Stimulated activated CD4-positive, alpha-beta T cell treated with anti-CD3 and anti-CD28 coated beads, TNF-alpha, amount 100 ng/mL, for 1 hour (primary cell): ENCODE measurements around the gene DOCK7.
"Not testable (repeated sequence)": the region's sequence is repeated elsewhere in the genome, so short reads cannot be mapped to it uniquely, and the experiment has no call there.

ENCODE experiments used
- DNase-seq, 3 donors: peaks; one replicate each; pipeline ENCODE4 v3.0.0-alpha.2; 2020; ENCODE audit warnings: low read depth in 3 of 3, low spot score in 1 of 3

DOCK7 gene, protein sequence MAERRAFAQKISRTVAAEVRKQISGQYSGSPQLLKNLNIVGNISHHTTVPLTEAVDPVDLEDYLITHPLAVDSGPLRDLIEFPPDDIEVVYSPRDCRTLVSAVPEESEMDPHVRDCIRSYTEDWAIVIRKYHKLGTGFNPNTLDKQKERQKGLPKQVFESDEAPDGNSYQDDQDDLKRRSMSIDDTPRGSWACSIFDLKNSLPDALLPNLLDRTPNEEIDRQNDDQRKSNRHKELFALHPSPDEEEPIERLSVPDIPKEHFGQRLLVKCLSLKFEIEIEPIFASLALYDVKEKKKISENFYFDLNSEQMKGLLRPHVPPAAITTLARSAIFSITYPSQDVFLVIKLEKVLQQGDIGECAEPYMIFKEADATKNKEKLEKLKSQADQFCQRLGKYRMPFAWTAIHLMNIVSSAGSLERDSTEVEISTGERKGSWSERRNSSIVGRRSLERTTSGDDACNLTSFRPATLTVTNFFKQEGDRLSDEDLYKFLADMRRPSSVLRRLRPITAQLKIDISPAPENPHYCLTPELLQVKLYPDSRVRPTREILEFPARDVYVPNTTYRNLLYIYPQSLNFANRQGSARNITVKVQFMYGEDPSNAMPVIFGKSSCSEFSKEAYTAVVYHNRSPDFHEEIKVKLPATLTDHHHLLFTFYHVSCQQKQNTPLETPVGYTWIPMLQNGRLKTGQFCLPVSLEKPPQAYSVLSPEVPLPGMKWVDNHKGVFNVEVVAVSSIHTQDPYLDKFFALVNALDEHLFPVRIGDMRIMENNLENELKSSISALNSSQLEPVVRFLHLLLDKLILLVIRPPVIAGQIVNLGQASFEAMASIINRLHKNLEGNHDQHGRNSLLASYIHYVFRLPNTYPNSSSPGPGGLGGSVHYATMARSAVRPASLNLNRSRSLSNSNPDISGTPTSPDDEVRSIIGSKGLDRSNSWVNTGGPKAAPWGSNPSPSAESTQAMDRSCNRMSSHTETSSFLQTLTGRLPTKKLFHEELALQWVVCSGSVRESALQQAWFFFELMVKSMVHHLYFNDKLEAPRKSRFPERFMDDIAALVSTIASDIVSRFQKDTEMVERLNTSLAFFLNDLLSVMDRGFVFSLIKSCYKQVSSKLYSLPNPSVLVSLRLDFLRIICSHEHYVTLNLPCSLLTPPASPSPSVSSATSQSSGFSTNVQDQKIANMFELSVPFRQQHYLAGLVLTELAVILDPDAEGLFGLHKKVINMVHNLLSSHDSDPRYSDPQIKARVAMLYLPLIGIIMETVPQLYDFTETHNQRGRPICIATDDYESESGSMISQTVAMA (N-terminal part only)

DNA sequence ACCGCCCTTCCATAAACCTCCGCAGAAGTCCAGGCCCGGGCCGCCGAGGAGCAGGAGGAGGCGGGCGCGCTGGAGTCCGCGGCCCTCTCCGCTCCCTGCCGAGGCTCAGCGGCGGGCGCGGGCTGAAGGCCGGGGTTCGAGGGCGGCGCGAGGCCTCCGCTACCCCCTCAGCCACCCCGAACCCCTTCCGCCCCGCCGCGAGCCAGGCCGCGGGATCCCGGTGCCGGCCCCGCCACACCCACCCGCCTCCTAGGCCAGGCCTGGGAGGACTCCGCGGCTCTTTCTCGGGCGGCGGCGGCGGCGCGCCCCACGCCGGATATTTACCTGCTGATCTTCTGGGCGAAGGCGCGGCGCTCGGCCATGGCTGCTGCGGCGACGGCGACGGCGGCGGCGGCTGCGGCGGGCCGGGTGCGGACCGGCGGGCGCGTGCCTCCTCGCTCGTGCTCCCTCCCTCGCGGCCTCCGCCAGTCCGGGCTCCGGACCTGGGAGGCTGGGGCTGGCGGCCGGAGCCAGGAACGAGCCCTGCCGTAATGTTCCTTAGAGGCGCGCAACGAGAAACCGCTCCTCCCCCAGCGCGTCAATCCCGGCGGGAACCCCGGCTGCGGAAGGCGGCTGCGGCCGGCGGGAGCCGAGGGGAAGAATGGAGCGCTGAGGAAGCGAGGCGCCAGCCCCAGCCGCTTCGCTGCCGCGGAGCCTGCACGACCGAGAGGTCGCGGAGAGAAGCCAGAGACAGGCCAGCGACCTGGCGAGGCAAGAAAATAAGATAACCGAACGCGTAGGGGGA lies at the start of gene DOCK7:
Gene DOCK7 (minus strand): TSS at position 484 of the 784 bp plus-strand sequence. CDS start 122 bp downstream, at position 362.
- DNase-seq = peak in 2 of 3 donors; percentile 18 to 23

DNA sequence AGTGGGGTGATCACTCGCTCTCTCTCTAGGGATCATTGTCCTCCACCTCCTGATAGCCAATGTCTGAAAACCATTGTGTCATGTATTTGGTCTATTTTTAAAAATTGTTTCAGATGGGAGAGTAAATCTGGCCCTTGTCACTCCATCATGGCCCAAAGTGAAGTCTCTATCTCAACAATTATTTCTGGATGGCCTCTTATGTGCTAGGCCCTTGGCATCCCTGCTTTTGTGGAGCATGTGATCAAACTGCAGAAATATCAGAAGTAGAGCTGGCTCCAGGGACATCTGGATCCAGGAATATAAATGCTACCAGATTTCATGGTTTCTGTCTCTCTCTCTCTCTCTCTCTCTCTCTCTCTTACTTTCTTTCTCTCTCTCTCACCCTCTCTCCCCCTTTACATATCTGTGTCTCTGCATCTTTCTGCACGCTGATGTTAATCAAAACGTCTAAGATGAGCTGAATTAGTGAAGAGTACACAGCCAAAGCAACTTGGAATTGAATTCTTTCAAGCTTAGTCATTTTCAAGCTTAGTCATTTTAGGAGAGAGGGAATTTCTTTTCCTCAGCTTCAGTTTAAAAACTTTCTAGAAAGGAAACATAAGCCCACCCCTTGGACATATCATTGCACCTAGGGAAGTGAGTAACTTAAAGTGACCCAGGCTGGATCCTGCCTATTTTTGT lies 47.4 kb upstream of the DOCK7 start:
- no peak for DNase-seq

DNA sequence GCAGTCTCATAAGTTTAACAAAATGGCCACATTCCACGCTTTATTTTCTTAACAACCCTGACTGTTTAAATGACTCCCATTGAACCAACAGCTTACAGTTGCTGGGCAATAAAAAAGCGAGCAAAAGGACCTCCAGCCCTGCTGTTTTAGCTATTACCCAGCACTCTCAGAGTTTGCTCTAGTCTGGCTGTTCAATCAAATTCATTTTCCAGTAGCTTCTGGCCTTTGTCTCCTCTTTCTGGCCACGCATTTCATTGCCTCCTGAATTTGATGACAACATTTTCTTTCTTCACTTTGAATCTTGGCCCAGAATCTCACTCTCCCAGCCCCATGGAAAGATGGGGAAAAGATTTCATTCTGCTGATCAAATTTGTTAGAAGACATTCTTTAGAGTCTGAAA lies 44.1 kb upstream of the DOCK7 start:
- DNase-seq = no peak

DNA sequence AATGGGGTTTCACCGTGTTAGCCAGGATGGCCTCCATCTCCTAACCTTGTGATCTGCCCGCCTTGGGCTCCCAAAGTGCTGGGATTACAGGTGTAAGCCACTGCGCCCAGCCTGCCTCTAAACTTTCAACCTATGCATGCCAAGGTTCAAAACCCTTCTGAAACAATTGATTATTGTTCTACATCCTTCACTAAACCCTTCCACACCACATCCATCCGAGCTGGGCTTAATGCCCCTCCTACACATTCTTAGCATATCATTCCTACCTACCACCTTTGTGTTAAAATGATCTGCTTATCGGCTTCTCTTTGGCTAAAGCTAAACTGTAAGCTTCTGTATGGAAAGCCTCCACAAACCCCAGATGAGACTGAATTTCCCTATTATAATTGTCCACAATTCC lies 40.8 kb upstream of the DOCK7 start:
- DNase-seq = no peak

DNA sequence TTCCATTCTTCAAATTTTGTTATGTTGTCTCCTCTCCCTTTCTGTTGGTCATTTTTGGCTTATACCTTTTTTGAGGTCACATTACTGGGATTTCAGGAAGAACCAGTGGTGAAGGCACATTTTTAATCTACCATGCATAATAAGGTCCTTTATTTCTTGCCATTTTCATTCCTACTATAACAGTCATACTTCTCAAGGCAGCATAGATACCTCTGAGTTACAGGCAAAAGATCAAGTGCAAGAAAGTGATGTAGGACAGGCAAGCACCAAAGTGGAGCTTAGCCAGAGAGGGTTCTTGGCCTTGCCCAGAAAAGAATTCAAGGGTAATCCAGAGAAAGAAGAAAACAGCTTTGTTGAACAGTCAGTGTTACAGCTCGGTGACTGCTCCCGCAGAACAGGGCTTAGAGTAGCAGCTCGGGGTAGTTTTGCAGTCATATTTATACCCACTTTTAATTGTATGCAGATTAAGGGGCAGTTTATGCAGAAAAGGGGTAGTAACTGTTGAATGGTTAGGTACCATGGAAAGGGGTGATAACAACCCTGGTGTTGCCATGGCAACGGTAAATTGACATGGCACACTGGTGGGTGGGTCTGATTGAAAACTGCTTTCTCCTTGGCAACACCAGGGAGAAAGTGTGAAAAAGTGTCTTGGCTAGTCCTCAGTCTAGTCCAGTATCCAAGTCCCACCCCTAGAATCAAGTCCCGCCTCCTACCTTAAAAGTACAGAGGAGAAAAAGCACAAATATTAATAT lies 39.6 kb upstream of the DOCK7 start:
- no peak for DNase-seq

DNA sequence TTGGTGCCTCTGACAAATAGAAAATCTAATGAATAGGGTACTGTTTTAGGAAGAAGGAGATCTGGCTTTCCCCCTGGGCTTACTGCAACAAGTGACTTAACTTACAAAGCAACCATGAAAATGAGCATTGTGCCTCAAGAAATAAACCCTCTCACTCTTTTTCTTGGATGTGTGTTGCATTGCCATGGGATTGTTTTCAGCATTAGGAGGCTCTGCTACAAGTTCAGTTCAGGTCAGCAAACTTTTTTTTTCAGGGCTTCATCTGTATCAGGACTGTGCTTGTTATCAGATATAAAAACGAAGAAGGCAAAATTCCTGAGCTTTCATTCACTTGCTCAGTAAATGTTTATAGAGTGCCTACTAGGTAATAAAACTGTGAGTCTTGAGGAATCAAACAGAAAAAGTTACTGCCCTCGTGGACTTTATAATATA lies 37.8 kb upstream of the DOCK7 start:
- DNase-seq = no peak

DNA sequence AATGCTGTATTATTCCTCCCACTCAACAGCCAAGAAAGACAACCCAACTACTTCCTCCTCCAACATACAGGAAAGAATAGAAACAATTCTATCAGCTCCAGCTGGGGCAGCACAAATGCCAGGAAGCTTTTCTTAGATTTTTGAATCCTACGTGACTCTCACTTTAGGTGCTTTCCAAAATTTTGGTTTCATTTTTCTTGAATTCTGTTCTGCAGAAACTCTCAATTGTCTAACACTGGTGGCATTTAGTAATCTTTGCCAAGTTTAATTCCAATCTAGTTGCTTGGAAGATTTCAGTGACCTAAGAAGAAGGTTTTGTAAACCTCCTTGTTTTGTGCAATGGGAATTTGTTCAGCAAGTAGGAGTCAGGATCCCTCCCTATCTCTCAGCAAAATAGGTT lies 37.1 kb upstream of the DOCK7 start:
- DNase-seq = no peak

DNA sequence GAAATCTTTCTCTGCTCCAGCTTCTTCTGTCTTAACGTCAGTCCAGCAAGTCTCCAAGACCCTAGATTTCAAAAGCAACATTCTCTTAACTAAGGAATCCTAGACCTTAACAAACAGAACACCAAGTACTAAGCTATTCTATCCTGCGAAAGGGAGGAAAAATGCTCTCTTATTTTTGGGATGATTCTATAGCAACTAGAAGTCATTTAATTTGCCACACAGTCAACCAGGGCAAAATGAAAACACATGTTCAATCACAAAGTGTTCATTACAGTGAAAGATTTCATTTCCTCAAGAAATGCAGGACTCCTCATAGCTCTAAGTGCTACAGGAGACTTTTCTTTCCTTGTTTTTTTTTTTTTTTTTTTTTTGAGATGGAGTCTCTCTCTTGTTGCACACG lies 36.2 kb upstream of the DOCK7 start:
- no peak for DNase-seq

DNA sequence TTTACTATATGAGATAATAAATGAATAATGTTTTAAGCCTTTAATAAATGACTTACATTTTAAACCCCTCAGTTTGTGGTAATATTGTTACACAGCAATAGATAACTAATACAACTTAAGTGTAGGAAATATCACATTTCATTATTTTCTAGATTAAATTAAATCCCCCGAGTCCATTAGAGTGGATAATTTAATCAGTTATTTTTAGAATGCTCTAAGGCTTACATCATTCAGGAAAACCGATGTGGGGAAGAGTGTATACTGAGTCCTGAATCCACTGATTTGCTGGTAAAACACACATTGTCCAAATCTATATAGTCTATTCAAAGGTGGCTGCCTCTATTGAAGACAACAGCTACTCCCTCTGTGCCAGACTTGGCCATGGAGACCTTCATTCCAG lies 35.7 kb upstream of the DOCK7 start:
- DNase-seq = no peak

DNA sequence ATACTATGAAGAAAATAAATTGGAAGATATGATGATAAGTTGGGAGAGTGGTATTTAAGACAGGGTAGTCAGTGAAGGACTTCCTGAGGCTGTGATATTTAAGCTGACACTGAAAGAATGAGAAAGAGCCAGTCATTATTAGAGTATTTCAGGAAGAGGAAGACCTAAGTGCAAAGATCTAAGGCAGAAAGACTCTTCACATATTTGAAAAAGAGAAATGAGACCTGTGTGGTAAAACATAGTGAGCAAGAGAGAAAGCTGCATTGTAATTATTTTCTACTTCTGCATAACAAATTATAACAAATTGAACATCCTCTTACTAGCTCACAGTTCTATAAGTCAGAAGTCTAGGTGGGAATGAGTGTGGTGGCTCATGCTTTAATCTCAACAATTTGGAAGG lies 34.6 kb upstream of the DOCK7 start:
- no peak for DNase-seq

DNA sequence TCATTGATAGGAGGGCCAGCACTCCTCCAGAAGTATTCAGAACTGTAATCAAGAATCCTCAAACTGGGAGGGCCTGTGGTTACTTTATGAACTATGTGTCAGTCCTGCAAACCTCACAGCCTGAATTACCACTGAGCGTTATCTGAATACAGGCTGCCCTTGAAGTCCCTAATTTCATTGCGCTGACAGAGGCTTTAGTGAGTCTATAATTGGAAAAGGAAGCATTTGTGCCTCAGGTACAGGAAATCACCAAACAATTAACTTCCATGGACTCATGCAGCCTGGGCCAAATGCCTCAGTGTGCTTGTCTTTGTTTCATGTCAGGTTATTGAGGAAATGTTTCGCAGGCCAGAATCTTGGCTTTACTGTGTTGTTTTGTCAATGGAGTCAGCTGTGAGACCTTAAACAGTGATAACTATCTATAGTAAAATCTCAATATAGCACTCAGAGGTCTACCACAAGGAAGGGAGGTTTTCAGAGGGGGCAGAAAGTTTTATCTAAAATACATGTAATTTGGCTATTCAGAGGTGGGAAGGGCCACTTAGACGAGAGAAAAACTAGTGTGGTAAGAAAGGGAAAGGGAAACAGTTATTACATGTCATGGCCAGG lies 32.9 kb upstream of the DOCK7 start:
- no peak for DNase-seq

DNA sequence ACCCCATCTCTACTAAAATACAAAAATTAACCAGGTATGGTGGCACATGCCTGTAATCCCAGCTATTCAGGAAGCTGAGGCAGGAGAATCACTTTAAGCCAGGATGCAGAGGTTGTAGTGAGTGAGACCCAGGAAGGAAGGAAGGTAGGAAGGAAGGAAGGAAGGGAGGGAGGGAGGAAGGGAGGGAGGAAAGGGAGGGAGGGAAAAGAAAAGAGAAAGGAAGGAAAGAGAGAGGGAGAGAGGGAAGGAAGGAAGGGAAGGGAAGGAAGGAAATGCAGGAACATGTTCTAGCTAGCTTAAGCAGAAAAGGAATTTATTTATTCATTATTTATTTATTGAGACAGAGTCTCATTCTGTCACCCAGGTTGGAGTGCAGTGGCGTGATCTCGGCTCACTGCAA lies 30.2 kb upstream of the DOCK7 start:
- not testable (repeated sequence) for DNase-seq

DNA sequence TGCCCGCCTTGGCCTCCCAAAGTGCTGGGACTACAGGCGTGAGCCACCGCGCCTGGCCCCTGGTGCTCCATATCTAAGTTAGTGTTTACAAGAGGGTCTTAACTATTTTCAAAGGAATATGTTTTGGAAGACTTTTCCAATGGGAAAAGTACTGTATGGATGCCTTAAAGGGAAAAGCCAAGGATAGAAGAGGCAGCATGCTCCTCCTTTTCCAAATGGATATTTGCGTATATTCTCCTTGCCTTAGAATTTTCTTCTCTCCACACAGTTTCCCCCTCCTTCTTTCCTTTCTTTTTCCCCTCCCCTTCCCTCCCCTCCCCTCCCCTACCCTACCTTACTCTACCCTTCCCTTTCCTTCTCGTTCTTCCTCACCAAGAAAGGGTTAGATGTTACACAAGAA lies 29.3 kb upstream of the DOCK7 start:
- no peak for DNase-seq

DNA sequence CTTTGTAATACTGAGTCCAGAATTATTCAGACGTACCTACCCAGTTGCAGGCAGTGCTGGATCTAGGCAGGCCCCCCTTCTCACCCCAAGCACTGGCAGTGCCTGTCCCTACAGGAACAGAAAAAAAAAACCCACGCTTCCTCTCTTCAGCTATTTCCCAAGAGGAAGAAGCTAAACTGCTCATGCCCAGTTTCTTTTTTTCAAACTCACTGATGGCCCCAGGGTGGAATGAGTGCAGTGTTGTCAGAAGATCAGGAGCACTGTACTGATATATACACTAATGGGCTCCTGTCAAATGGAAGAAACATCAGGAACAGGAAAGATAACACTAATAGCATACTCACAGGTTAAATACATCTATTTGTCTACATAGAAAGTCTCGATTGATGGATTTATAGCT lies 28.2 kb upstream of the DOCK7 start:
- no peak for DNase-seq

DNA sequence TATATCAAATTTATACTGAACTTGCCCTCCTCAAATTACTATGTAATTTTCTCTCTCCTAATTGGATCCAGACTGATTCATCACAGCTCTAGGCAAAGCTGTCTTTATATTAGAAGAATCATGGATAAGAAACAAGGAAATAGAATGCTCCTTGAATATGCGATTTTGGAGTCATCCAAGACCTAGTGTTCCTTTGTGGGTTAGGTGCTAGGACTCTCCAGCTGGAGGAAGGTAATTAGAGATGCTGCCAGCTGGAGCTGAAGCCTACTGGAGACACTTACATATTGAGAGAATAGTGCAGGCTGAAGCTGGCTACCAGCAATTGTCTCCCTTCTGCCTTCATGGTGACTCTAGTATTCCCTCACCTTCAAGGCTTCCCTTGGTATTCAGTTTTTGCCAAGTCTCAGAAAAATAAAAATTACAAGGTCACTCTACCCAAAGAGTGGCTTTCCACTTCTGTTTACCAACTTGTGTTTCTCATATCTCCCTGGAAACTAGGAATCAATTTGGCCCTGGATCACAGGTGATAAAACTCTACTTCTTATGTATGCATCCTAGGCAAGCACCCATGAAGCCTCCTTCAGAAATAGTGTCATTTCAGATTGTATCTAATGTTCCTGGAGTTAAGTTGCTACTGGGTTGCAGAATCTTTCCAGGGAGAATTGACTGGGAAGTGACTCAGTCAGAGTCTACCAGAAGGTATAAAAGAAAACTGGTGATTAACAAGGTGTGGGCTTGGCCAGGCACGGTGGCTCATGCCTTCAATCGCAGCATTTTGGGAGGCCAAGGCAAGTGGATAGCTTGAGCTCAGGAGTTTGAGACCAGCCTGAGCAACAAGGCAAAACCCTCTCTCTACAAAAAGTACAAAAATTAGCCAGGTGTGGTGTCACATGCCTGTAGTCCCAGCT lies 24.4 kb upstream of the DOCK7 start:
- no peak for DNase-seq

DNA sequence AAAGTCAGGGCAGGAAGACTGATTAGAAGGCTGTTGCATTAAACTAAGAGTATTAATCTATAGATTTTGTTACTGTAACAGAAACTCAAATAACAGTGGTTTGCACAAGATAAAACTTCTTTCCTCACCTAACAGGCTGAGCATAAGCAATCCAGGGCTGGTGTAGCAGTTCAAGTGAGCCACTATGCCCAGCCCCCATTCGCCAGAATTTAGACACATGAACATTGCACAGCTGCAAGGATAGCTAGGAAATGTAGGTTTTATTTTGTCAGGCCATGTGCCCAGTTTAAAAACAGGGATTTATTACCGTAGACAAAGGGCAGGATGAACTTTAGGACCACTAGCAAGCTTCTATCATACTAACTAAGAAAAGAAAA lies 19.5 kb upstream of the DOCK7 start:
- no peak for DNase-seq

DNA sequence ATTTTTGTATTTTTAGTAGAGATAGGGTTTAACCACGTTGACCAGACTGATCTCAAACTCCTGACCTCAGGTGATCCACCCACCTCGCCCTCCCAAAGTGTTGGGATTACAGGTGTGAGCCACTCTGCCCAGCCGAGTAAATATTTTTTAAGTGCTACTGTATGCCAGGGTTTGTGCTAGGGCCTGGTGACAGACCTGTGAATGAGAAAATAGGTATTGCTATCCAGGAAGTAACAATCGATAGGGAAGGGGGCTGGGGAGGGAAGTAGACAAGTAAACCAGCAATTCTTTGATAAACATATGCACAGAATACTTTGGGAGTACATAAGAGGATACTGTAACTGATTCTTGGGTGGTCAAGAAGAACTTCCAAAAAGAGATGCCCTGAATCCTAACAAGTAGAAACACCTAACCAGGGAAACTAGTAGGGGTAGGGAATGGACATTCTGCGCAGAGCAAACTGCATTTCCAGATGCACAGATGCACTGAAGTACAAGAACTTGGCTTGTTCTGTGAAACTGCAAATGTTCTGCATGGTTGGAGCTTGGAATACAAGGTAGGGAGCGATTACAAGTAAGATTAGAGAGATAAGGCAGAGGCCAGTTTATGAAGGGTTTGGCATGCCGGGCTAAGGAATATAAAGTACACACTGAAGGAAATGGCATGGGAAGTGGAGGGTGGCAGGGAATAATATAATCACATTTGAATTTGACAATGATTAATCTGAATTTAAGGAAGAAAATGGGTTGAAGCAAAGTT lies 19.0 kb upstream of the DOCK7 start:
- DNase-seq = no peak
